ENCODE results near the gene PRKAG2.

GRCh38 chr7:151711906-151712809 lies 164.8 kb downstream of the PRKAG2 start:
- TF ChIP-seq EZH2 (IDR thresholded peaks at IDR 0.05; ENCODE audit: low read depth, unreplicated experiment) (no peak), POLR2AphosphoS5 (IDR thresholded peaks at IDR 0.05; ENCODE audit: low read depth) (no peak), REST (IDR thresholded peaks at IDR 0.05; ENCODE audit: unreplicated experiment) (no peak), EZH2phosphoT487 (IDR thresholded peaks at IDR 0.05; ENCODE audit: unreplicated experiment) (no peak), CREB1 (CRISPR knock-in tag; IDR thresholded peaks at IDR 0.05; ENCODE audit: low read depth) (no peak), ZNF462 (CRISPR knock-in tag; IDR thresholded peaks at IDR 0.05) (no peak), JUNB (IDR thresholded peaks at IDR 0.05; ENCODE audit: unreplicated experiment) (no peak), NANOG (IDR thresholded peaks at IDR 0.05; ENCODE audit: borderline replicate concordance) (no peak), ZNF114 (CRISPR knock-in tag; IDR thresholded peaks at IDR 0.05) (no peak)
- TF ChIP-seq, protein P1, sequence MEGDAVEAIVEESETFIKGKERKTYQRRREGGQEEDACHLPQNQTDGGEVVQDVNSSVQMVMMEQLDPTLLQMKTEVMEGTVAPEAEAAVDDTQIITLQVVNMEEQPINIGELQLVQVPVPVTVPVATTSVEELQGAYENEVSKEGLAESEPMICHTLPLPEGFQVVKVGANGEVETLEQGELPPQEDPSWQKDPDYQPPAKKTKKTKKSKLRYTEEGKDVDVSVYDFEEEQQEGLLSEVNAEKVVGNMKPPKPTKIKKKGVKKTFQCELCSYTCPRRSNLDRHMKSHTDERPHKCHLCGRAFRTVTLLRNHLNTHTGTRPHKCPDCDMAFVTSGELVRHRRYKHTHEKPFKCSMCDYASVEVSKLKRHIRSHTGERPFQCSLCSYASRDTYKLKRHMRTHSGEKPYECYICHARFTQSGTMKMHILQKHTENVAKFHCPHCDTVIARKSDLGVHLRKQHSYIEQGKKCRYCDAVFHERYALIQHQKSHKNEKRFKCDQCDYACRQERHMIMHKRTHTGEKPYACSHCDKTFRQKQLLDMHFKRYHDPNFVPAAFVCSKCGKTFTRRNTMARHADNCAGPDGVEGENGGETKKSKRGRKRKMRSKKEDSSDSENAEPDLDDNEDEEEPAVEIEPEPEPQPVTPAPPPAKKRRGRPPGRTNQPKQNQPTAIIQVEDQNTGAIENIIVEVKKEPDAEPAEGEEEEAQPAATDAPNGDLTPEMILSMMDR (conservative IDR thresholded peaks at IDR 0.05; ENCODE audit: low read depth in 2 of 2) = no peak
- TF ChIP-seq, protein P2, sequence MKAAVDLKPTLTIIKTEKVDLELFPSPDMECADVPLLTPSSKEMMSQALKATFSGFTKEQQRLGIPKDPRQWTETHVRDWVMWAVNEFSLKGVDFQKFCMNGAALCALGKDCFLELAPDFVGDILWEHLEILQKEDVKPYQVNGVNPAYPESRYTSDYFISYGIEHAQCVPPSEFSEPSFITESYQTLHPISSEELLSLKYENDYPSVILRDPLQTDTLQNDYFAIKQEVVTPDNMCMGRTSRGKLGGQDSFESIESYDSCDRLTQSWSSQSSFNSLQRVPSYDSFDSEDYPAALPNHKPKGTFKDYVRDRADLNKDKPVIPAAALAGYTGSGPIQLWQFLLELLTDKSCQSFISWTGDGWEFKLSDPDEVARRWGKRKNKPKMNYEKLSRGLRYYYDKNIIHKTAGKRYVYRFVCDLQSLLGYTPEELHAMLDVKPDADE (IDR thresholded peaks at IDR 0.05) = no peak
